IMR-90 (cell line): ENCODE results near the gene ANP32D. TPM values are rescaled to one million over a fixed set of nuclear protein-coding genes. Genes with fewer than 3 reads are reported as not detected.

Source experiments
- ATAC-seq: fragments of 200-7000 bp; cut with Tn5 transposase; 2 replicates; pipeline ENCODE4 v1.9.1; 2020; ENCODE audit warnings: low read depth, mild to moderate bottlenecking, moderate library complexity
- Bru-seq: library from RNA; stranded (reverse); fragments of 400-500 nt; gene quantifications from one replicate; lab custom pipeline; 2021; lab: Mats Ljungman, UMichigan
- BruChase-seq, 2 experiments: library from RNA; stranded (reverse); fragments of 400-500 nt; gene quantifications; one replicate each; lab custom pipeline; 2021; lab: Mats Ljungman, UMichigan
- BruUV-seq: library from RNA; stranded (reverse); fragments of 400-500 nt; replicated peaks from 2 replicates; lab custom pipeline; 2021; lab: Mats Ljungman, UMichigan
- CTCF ChIA-PET: fragments of 300-600 bp; formaldehyde crosslinking; extraction: SDS; loops from one replicate; lab custom pipeline; 2021; ENCODE audit warnings: antibody characterized with exemption; lab: Yijun Ruan, JAX
- POLR2A ChIA-PET: fragments of 300-600 bp; sonication (Branson Sonifier 250); formaldehyde crosslinking; loops from one replicate; lab custom pipeline; 2022; ENCODE audit warnings: antibody characterized with exemption; ENCODE audit not compliant: unreplicated experiment; lab: Charles Lee
- DNase-seq: peaks from one replicate; pipeline ENCODE4 v3.0.0; 2013
- H2AFZ ChIP-seq: replicated peaks from 2 replicates; pipeline ENCODE3; 2013; ENCODE audit warnings: low read length, mild to moderate bottlenecking; ENCODE audit not compliant: poor library complexity
- H2AK5ac ChIP-seq: 2 replicates; pipeline ENCODE4 v1.6.1; 2013; ENCODE audit warnings: low read depth, low read length, inconsistent platforms
- H2AK9ac ChIP-seq: replicated peaks from 2 replicates; pipeline ENCODE3; 2013; ENCODE audit warnings: mild to moderate bottlenecking, low read depth, low read length, moderate library complexity; ENCODE audit not compliant: poor library complexity
- H2BK120ac ChIP-seq: 2 replicates; pipeline ENCODE4 v1.6.1; 2013; ENCODE audit warnings: low read depth, low read length, inconsistent platforms
- H2BK15ac ChIP-seq: 3 replicates; pipeline ENCODE4 v1.6.1; 2013; ENCODE audit warnings: low read depth, low read length, inconsistent platforms
- H2BK20ac ChIP-seq: 2 replicates; pipeline ENCODE4 v1.6.1; 2013; ENCODE audit warnings: low read depth, mild to moderate bottlenecking, inconsistent platforms, low read length, moderate library complexity
- H2BK5ac ChIP-seq: 2 replicates; pipeline ENCODE4 v1.6.1; 2013; ENCODE audit warnings: mild to moderate bottlenecking, low read depth, low read length, inconsistent platforms; ENCODE audit not compliant: poor library complexity, severe bottlenecking
- H3K14ac ChIP-seq: replicated peaks from 2 replicates; pipeline ENCODE4 v1.6.1; 2013; ENCODE audit warnings: low read depth, low read length, inconsistent platforms
- H3K18ac ChIP-seq: 2 replicates; pipeline ENCODE4 v1.6.1; 2013; ENCODE audit warnings: low read depth, low read length, control low read depth
- H3K23ac ChIP-seq: 2 replicates; pipeline ENCODE4 v1.6.1; 2013; ENCODE audit warnings: low read depth, low read length, inconsistent platforms
- H3K27ac ChIP-seq: 2 replicates; pipeline ENCODE4 v1.5.1; 2013; ENCODE audit warnings: mild to moderate bottlenecking, control low read depth, low read length; ENCODE audit not compliant: insufficient read depth
- H3K27me3 ChIP-seq: 2 replicates; pipeline ENCODE4 v1.6.1; 2013; ENCODE audit warnings: low read length; ENCODE audit not compliant: control insufficient read depth, insufficient read depth
- H3K36me3 ChIP-seq: 2 replicates; pipeline ENCODE4 v1.6.1; 2013; ENCODE audit warnings: low read length, mixed read lengths; ENCODE audit not compliant: control insufficient read depth, insufficient read depth
- H3K4ac ChIP-seq: 2 replicates; pipeline ENCODE4 v1.6.1; 2013; ENCODE audit warnings: low read depth, low read length, inconsistent platforms
- H3K4me1 ChIP-seq: 2 replicates; pipeline ENCODE4 v1.6.1; 2013; ENCODE audit warnings: low read length, mixed read lengths; ENCODE audit not compliant: control insufficient read depth, insufficient read depth
- H3K4me2 ChIP-seq: 2 replicates; pipeline ENCODE4 v1.6.1; 2013; ENCODE audit warnings: low read depth, mild to moderate bottlenecking, control low read depth, low read length, moderate library complexity
- H3K4me3 ChIP-seq: 2 replicates; pipeline ENCODE4 v1.5.1; 2013; ENCODE audit warnings: low read depth, mild to moderate bottlenecking, control low read depth, low read length, moderate library complexity; ENCODE audit not compliant: insufficient read depth
- H3K56ac ChIP-seq: 2 replicates; pipeline ENCODE4 v1.6.1; 2013; ENCODE audit warnings: low read length, inconsistent platforms; ENCODE audit not compliant: insufficient read depth; ENCODE audit errors: extremely low read depth
- H3K79me1 ChIP-seq, 2 experiments: 2 replicates each; pipeline ENCODE4 v1.6.1; 2013; ENCODE audit warnings: low read length in 2 of 2, inconsistent platforms in 1 of 2, low read depth in 1 of 2
- H3K9ac ChIP-seq: 2 replicates; pipeline ENCODE4 v1.6.1; 2013; ENCODE audit warnings: low read depth, low read length, control low read depth
- H3K9me1 ChIP-seq: 2 replicates; pipeline ENCODE4 v1.6.1; 2013; ENCODE audit warnings: low read length, inconsistent platforms; ENCODE audit not compliant: insufficient read depth
- H3K9me3 ChIP-seq: 2 replicates; pipeline ENCODE4 v1.6.1; 2013; ENCODE audit warnings: low read length; ENCODE audit not compliant: control insufficient read depth, insufficient read depth
- H4K20me1 ChIP-seq: 2 replicates; pipeline ENCODE4 v1.6.1; 2013; ENCODE audit warnings: low read length, inconsistent platforms; ENCODE audit not compliant: insufficient read depth
- H4K5ac ChIP-seq: 2 replicates; pipeline ENCODE4 v1.6.1; 2013; ENCODE audit warnings: mild to moderate bottlenecking, low read depth, low read length, control low read depth
- H4K8ac ChIP-seq, 2 experiments: 2 replicates each; pipeline ENCODE4 v1.6.1; 2013; ENCODE audit warnings: low read depth in 2 of 2, low read length in 2 of 2, control low read depth in 1 of 2, inconsistent platforms in 1 of 2
- H4K91ac ChIP-seq: 2 replicates; pipeline ENCODE4 v1.6.1; 2013; ENCODE audit warnings: low read depth, low read length, inconsistent platforms; ENCODE audit not compliant: insufficient read depth
- CEBPB ChIP-seq: IDR thresholded peaks from 2 replicates; pipeline ENCODE4 v1.6.1; 2012; ENCODE audit warnings: low read depth, low read length, improper control_type of control experiment
- FOS ChIP-seq: fragments of 150-350 bp; IDR thresholded peaks from 2 replicates; pipeline ENCODE4 v1.6.1; 2016; ENCODE audit warnings: low read depth, low read length
- SMC3 ChIP-seq: fragments of 150-350 bp; IDR thresholded peaks from 2 replicates; pipeline ENCODE4 v1.6.1; 2016; ENCODE audit warnings: low read depth, mild to moderate bottlenecking, antibody characterized with exemption, low read length, moderate library complexity
- WGBS, 2 experiments: methylation state at CpG; one replicate each; pipeline versions ENCODE4 v1.1.5 to v1.1.7; 2013; ENCODE audit warnings: missing lambda C conversion rate in 2 of 2; ENCODE audit not compliant: insufficient read length in 1 of 2; ENCODE audit errors: extremely low coverage in 2 of 2; 5-methylcytosine and 5-hydroxymethylcytosine counted together
- dilution Hi-C: fragments of 300-500 bp; cut with HindIII; formaldehyde crosslinking; loops from one replicate; pipeline ENCODE4 v1.14.3; 2018; ENCODE audit warnings: low sequenced_read_pairs; ENCODE audit not compliant: unreplicated experiment
- in situ Hi-C: fragments of 300-500 bp; cut with MboI; formaldehyde crosslinking; loops from 3 replicates; pipeline ENCODE4 v1.14.3; 2019; ENCODE audit warnings: low sequenced_read_pairs, inconsistent platforms, mixed read lengths
- intact Hi-C: fragments of 100-400 bp; cut with micrococcal nuclease; formaldehyde crosslinking; loops from 2 replicates; pipeline ENCODE4 v1.10.0; 2022
- long read RNA-seq: library from polyadenylated mRNA; unstranded; transcript quantifications from one replicate; pipeline ENCODE4 v2.0.0, GENCODE V29; 2021; ENCODE audit not compliant: unreplicated experiment
- polyA plus RNA-seq, 3 experiments: library from polyadenylated mRNA; depleted of rRNA; stranded (reverse); fragments of >200 nt; gene quantifications; 2 replicates each; pipeline ENCODE4 v1.2.3, GENCODE V29; 2012; ENCODE audit warnings: low replicate concordance in 1 of 3
- total RNA-seq: library from RNA; depleted of rRNA; stranded (reverse); fragments of >200 nt; gene quantifications from 2 replicates; pipeline ENCODE4 v1.2.3, GENCODE V29; 2012; rRNA removed
- TF ChIP-seq, protein P1 (sequence below): conservative IDR thresholded peaks from 2 replicates; pipeline ENCODE4 v1.5.1; 2012; ENCODE audit warnings: mild to moderate bottlenecking, low read depth, low read length, improper control_type of control experiment

ANP32D gene
- total RNA-seq = not detected in 2 replicates
- not detected in 2 replicates for polyA plus RNA-seq (2012; rRNA removed)
- not detected in 2 replicates for polyA plus RNA-seq (2012; cell fraction: cytosol; rRNA removed)
- polyA plus RNA-seq (2012; cell fraction: nucleus; rRNA removed; ENCODE audit: low replicate concordance) = not detected in 2 replicates
- Bru-seq, nascent RNA = not detected
- not detected for BruChase-seq, experiment 1, labeled RNA remaining after a 6-hour chase
- BruChase-seq, experiment 2, labeled RNA remaining after a 2-hour chase = percentile 31 among the genes with signal in this experiment
- long read RNA-seq = 0 reads

DNA sequence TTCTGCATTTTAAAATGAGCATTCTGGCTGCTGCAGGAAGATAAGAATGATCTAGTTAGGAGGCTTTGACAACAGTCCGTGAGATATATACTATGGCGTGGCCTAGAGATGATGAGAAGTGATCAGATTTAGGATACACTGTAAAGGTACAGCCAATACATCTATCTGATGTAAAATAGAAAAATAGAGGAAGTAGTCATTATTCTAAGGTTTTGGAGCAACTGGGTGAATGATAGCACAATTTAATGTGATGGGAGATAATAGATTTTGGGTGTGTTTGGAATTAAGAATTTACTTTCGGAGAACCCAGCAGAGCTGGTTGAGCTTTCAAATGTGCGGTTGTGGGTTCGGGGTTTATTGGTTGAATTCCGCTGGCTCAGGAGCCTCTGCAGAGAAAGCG, at the start of gene ANP32D:
ANP32D (plus strand) TSS at position 301 of the 400 bp plus-strand sequence. CDS start 106 bp downstream, outside the sequence.
- Histone ChIP-seq H3K79me1 (no peaks in the 10 kb centered on the region), H2BK5ac (no peak within 1 kb of the TSS), H2AFZ (no peak within 1 kb of the TSS), H3K9me3 (peaks cover 4% of the 10 kb centered on the region; the same call in 1 of the 2 replicates), H2AK5ac (no peak within 1 kb of the TSS), H3K4ac (no peak within 1 kb of the TSS), H3K4me3 (no peak within 1 kb of the TSS), H3K56ac (no peak within 1 kb of the TSS), H3K14ac (no peak within 1 kb of the TSS), H3K27ac (no peak within 1 kb of the TSS), H2BK120ac (no peak within 1 kb of the TSS), H3K36me3 (no peaks in the 10 kb centered on the region), H4K5ac (no peak within 1 kb of the TSS), H3K27me3 (no peaks in the 10 kb centered on the region), H4K91ac (no peak within 1 kb of the TSS), H3K9ac (no peak within 1 kb of the TSS), H3K4me2 (no peak within 1 kb of the TSS), H3K4me1 (no peaks in the 10 kb centered on the region), H3K18ac (no peak within 1 kb of the TSS), H4K20me1 (no peaks in the 10 kb centered on the region), H2BK15ac (no peak within 1 kb of the TSS), H4K8ac (no peak within 1 kb of the TSS), H3K9me1 (no peaks in the 10 kb centered on the region), H3K23ac (no peak within 1 kb of the TSS), H2AK9ac (no peak within 1 kb of the TSS), H2BK20ac (no peak within 1 kb of the TSS)
- no peak for DNase-seq
- CTCF ChIA-PET = no interaction called here
- no peak for ATAC-seq
- 80% methylated on average over 5 of the region's 7 CpGs; no CpG with 5 or more reads in 1 of the 2 experiments for WGBS, 2 experiments
- no TSS peak for BruUV-seq
- POLR2A ChIA-PET = no interaction called here
- in situ Hi-C loops (no loop called here), dilution Hi-C loops (no loop called here), intact Hi-C loops (no loop called here)
- TF ChIP-seq CEBPB (no peak), SMC3 (no peak), FOS (no peak)
- TF ChIP-seq, protein P1, sequence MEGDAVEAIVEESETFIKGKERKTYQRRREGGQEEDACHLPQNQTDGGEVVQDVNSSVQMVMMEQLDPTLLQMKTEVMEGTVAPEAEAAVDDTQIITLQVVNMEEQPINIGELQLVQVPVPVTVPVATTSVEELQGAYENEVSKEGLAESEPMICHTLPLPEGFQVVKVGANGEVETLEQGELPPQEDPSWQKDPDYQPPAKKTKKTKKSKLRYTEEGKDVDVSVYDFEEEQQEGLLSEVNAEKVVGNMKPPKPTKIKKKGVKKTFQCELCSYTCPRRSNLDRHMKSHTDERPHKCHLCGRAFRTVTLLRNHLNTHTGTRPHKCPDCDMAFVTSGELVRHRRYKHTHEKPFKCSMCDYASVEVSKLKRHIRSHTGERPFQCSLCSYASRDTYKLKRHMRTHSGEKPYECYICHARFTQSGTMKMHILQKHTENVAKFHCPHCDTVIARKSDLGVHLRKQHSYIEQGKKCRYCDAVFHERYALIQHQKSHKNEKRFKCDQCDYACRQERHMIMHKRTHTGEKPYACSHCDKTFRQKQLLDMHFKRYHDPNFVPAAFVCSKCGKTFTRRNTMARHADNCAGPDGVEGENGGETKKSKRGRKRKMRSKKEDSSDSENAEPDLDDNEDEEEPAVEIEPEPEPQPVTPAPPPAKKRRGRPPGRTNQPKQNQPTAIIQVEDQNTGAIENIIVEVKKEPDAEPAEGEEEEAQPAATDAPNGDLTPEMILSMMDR = no peak
